Measurements from ENCODE around the gene CHKB.

GRCh38 chr22:50605613-50606074 is 23.0 kb upstream of the CHKB start:
- TF ChIP-seq CTCF (tag by site-specific recombination; IDR thresholded peaks at IDR 0.05) (no peak), ZNF274 (IDR thresholded peaks at IDR 0.05; ENCODE audit: low read length) (no peak), ZNF274 (tag by site-specific recombination; IDR thresholded peaks at IDR 0.05; ENCODE audit: borderline replicate concordance) (no peak), ZBTB6 (tag by site-specific recombination; IDR thresholded peaks at IDR 0.05) (no peak), ZFP69B (tag by site-specific recombination; IDR thresholded peaks at IDR 0.05) (no peak), ZBTB7A (tag by site-specific recombination; IDR thresholded peaks at IDR 0.05; ENCODE audit: low read depth) (no peak), ZNF280D (tag by site-specific recombination; IDR thresholded peaks at IDR 0.05) (no peak), ZNF580 (tag by site-specific recombination; IDR thresholded peaks at IDR 0.05) (no peak)
- TF ChIP-seq, protein P1, sequence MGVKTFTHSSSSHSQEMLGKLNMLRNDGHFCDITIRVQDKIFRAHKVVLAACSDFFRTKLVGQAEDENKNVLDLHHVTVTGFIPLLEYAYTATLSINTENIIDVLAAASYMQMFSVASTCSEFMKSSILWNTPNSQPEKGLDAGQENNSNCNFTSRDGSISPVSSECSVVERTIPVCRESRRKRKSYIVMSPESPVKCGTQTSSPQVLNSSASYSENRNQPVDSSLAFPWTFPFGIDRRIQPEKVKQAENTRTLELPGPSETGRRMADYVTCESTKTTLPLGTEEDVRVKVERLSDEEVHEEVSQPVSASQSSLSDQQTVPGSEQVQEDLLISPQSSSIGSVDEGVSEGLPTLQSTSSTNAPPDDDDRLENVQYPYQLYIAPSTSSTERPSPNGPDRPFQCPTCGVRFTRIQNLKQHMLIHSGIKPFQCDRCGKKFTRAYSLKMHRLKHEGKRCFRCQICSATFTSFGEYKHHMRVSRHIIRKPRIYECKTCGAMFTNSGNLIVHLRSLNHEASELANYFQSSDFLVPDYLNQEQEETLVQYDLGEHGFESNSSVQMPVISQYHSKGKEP (tag by site-specific recombination; IDR thresholded peaks at IDR 0.05) = no peak
- TF ChIP-seq, protein P2, sequence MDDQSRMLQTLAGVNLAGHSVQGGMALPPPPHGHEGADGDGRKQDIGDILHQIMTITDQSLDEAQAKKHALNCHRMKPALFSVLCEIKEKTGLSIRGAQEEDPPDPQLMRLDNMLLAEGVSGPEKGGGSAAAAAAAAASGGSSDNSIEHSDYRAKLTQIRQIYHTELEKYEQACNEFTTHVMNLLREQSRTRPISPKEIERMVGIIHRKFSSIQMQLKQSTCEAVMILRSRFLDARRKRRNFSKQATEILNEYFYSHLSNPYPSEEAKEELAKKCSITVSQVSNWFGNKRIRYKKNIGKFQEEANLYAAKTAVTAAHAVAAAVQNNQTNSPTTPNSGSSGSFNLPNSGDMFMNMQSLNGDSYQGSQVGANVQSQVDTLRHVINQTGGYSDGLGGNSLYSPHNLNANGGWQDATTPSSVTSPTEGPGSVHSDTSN (CRISPR knock-in tag; IDR thresholded peaks at IDR 0.05) = no peak
